Nephron (organoid): ENCODE results near the gene NCKAP1.

ENCODE experiments used
- H3K27ac Mint-ChIP-seq, 3 experiments: 2 replicates each; pipeline ENCODE4 v1.8.0; 2020; ENCODE audit warnings: mixed read lengths in 3 of 3, mild to moderate bottlenecking in 2 of 3, moderate library complexity in 1 of 3
- H3K27me3 Mint-ChIP-seq: 2 replicates; pipeline ENCODE4 v1.8.0; 2021; ENCODE audit warnings: low read depth, mild to moderate bottlenecking, moderate library complexity, mixed read lengths
- H3K36me3 Mint-ChIP-seq: 2 replicates; pipeline ENCODE4 v1.8.0; 2020; ENCODE audit warnings: low read depth, mixed read lengths
- H3K4me1 Mint-ChIP-seq: 2 replicates; pipeline ENCODE4 v1.8.0; 2020; ENCODE audit warnings: mixed read lengths
- H3K4me3 Mint-ChIP-seq, 3 experiments: 2 replicates each; pipeline ENCODE4 v1.8.0; 2020; ENCODE audit warnings: mild to moderate bottlenecking in 3 of 3, mixed read lengths in 3 of 3, moderate library complexity in 2 of 3
- H3K9me3 Mint-ChIP-seq: 2 replicates; pipeline ENCODE4 v1.8.0; 2020; ENCODE audit warnings: mixed read lengths
- CTCF ChIP-seq, 3 experiments: fragments of 200-600 bp; sonication (generic); IDR thresholded peaks; one replicate each; pipeline ENCODE4 v1.5.0; 2021; ENCODE audit warnings: antibody characterized with exemption in 3 of 3; ENCODE audit not compliant: unreplicated experiment in 3 of 3

The NCKAP1 gene

DNA sequence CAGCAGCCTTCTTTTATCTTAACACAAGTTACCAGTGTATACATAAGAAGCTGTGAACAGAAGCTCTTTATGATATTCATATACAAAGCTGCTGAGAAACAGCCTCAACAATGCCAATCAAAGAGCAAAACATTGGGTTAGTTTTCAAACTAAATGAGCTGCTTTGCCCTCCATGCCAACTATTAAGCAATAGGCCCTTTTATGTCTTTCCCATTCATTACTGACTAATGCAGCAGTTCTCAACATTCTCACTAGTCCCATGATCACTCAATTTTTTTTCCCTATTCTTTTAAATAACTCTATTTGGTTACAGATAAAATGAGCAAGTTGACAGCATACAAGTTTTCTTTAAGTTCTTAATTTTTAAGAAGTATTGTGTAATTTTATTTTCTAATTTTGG is 114.0 kb downstream of the NCKAP1 start:
- Mint-ChIP-seq H3K36me3 (peaks cover 65% of the 10 kb centered on the region), H3K9me3 (no peaks in the 10 kb centered on the region), H3K4me3 (no peak overlapping the region), H3K4me1 (no peaks in the 10 kb centered on the region), H3K27ac (no peak overlapping the region), H3K27me3 (no peaks in the 10 kb centered on the region)
- no peak for TF ChIP-seq CTCF (IDR thresholded peaks at IDR 0.05; ENCODE audit: unreplicated experiment in 3 of 3)

GRCh38 chr2:182921234-182921633 is 117.0 kb downstream of the NCKAP1 start:
- no peaks in the 10 kb centered on the region for H3K4me1 Mint-ChIP-seq
- H3K9me3 Mint-ChIP-seq: no peaks in the 10 kb centered on the region
- no peak overlapping the region for H3K4me3 Mint-ChIP-seq
- no peak for TF ChIP-seq CTCF (IDR thresholded peaks at IDR 0.05; ENCODE audit: unreplicated experiment in 3 of 3)
- H3K27ac Mint-ChIP-seq: peak overlapping the region in 1 of 3 experiments; percentile 48
- H3K27me3 Mint-ChIP-seq: no peaks in the 10 kb centered on the region
- peaks cover 76% of the 10 kb centered on the region for H3K36me3 Mint-ChIP-seq

- Mint-ChIP-seq H3K4me1 (peaks cover 1% of the 10 kb centered on the region), H3K27ac (peak overlapping the region in 1 of 3 experiments; percentile 35), H3K27me3 (no peaks in the 10 kb centered on the region), H3K36me3 (peaks cover 79% of the 10 kb centered on the region), H3K4me3 (no peak overlapping the region), H3K9me3 (no peaks in the 10 kb centered on the region)
- no peak for TF ChIP-seq CTCF (IDR thresholded peaks at IDR 0.05; ENCODE audit: unreplicated experiment in 3 of 3)
These were observed 117.6 kb downstream of the NCKAP1 start for GRCh38 chr2:182920631-182921056.

DNA sequence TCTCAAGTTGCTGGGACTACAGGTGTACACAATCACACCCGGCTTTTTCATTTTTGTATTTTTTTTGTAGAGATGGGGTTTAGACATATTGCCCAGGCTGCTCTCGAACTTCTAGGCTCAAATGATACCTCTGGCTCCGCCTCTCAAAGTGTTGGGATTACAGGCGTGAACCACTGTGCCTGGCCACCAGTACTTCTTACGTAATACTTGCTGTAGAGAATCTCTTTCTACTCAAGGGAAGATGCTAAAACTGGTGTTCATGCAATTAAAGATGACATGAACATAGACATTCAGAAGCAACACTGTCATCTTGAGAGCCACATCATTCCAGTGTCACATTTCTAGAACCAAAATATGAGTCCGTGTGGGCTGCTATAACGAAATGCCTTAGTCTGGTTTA is 118.2 kb downstream of the NCKAP1 start:
- Mint-ChIP-seq H3K27me3 (no peaks in the 10 kb centered on the region), H3K4me3 (no peak overlapping the region), H3K36me3 (peaks cover 82% of the 10 kb centered on the region), H3K27ac (no peak overlapping the region), H3K4me1 (peaks cover 7% of the 10 kb centered on the region), H3K9me3 (no peaks in the 10 kb centered on the region)
- no peak for TF ChIP-seq CTCF (IDR thresholded peaks at IDR 0.05; ENCODE audit: unreplicated experiment in 3 of 3)

- no peaks in the 10 kb centered on the region for H3K9me3 Mint-ChIP-seq
- H3K27me3 Mint-ChIP-seq: no peaks in the 10 kb centered on the region
- peaks cover 7% of the 10 kb centered on the region for H3K4me1 Mint-ChIP-seq
- no peak overlapping the region for H3K4me3 Mint-ChIP-seq
- TF ChIP-seq CTCF (IDR thresholded peaks at IDR 0.05; ENCODE audit: unreplicated experiment in 3 of 3): no peak
- H3K27ac Mint-ChIP-seq: no peak overlapping the region
- H3K36me3 Mint-ChIP-seq: peaks cover 83% of the 10 kb centered on the region
These were observed 119.2 kb downstream of the NCKAP1 start for GRCh38 chr2:182918961-182919652.

GRCh38 chr2:182917924-182918323 is 120.3 kb downstream of the NCKAP1 start:
- Mint-ChIP-seq H3K4me1 (peaks cover 8% of the 10 kb centered on the region), H3K4me3 (no peak overlapping the region), H3K36me3 (peaks cover 83% of the 10 kb centered on the region), H3K27me3 (no peaks in the 10 kb centered on the region), H3K27ac (peak overlapping the region in 1 of 3 experiments; percentile 52), H3K9me3 (no peaks in the 10 kb centered on the region)
- TF ChIP-seq CTCF (IDR thresholded peaks at IDR 0.05; ENCODE audit: unreplicated experiment in 3 of 3): no peak
